ENCODE data around the gene CEP83. TPM values are rescaled to one million over a fixed set of nuclear protein-coding genes. Genes with fewer than 3 reads are reported as not detected.
"Not testable (repeated sequence)": the region's sequence is repeated elsewhere in the genome, so short reads cannot be mapped to it uniquely, and the experiment has no call there.

CEP83 gene
- total RNA-seq, 6 experiments from 2014 or later: 7.2 to 8.8 (median 7.8) TPM

DNA sequence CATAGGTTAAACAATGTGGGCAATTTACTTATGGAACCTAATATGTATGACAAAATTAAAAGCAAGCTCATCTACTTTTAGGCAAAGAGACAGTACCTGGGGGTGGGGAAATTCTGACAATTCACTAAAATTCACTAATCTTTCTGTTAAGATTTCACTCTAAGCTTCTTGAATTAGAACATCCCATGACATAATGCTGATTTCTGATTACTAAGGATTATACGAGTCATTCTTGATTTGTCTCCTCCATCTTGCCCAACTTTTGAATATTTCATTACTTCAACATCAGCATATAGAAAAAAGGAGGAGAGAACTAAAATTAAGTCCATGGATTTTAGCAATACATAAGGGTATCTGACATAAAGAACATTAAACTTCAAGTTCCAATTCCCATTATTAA is 2.4 kb downstream of the CEP83 start:
- Mint-ChIP-seq H3K27me3 (ENCODE audit: insufficient read depth) (no peaks in the 10 kb centered on the region), H3K9me3 (no peaks in the 10 kb centered on the region), H3K36me3 (ENCODE audit: low read depth) (peaks cover 17% of the 10 kb centered on the region), H3K27ac (no peak overlapping the region), H3K4me3 (0 out of 2 replicates have a peak overlapping the region, but pooled peaks have one; percentile 30), H3K4me1 (ENCODE audit: low read depth) (peaks cover 26% of the 10 kb centered on the region)
- DNase-seq: no peak
- TF ChIP-seq CTCF (IDR thresholded peaks at IDR 0.05): no peak

DNA sequence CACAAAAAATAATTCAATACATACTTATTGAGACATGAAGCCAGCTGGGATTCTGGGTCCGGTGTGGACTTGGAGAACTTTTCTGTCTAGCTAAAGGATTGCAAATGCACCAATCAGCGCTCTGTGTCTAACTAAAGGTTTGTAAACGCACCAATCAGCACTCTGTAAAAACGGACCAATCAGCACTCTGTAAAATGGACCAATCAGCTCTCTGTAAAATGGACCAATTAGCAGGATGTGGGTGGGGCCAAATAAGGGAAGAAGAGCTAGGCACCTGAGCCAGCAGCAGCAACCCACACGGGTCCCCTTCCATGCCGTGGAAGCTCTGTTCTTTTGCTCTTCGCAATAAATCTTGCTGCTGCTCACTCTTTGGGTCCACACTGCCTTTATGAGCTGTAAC is 5.3 kb downstream of the CEP83 start:
- H3K9me3 Mint-ChIP-seq; H3K4me3 Mint-ChIP-seq; H3K27ac Mint-ChIP-seq; DNase-seq; H3K27me3 Mint-ChIP-seq (ENCODE audit: insufficient read depth): not testable (repeated sequence)
- Mint-ChIP-seq H3K36me3 (ENCODE audit: low read depth) (peaks cover 17% of the 10 kb centered on the region), H3K4me1 (ENCODE audit: low read depth) (peaks cover 17% of the 10 kb centered on the region)

GRCh38 chr12:94445662-94446061 is 14.0 kb downstream of the CEP83 start:
- no peak for DNase-seq
- Mint-ChIP-seq H3K27me3 (ENCODE audit: insufficient read depth) (no peaks in the 10 kb centered on the region; the same call in 1 of the 2 replicates), H3K36me3 (ENCODE audit: low read depth) (0 out of 2 replicates have a peak, but pooled peaks cover 3% of the 10 kb centered on the region), H3K9me3 (peaks cover 10% of the 10 kb centered on the region; the same call in 1 of the 2 replicates), H3K4me3 (no peak overlapping the region), H3K4me1 (ENCODE audit: low read depth) (peaks cover 13% of the 10 kb centered on the region; the same call in 1 of the 2 replicates), H3K27ac (no peak overlapping the region)
- TF ChIP-seq CTCF (IDR thresholded peaks at IDR 0.05): no peak

DNA sequence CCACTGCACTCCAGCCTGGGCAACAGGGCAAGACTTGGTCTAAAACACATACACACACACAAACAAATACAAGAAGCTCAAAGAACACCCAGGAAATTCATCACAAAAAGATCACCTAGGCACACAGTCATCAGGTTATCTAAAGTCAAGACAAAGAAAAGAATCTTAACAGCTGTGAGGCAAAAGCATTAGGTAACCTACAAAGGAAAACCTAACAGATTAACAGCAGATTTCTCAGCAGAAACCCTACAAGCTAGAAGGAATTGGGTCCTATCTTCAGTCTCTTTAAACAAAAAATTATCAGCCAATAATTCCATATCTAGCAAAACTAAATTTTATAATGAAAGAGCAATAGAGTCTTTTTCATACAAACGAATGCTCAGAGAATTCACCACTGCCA is 22.4 kb downstream of the CEP83 start:
- Mint-ChIP-seq H3K27ac (no peak overlapping the region), H3K4me3 (no peak overlapping the region), H3K9me3 (peaks cover 4% of the 10 kb centered on the region; the same call in 1 of the 2 replicates), H3K36me3 (ENCODE audit: low read depth) (0 out of 2 replicates have a peak, but pooled peaks cover 6% of the 10 kb centered on the region), H3K4me1 (ENCODE audit: low read depth) (peaks cover 6% of the 10 kb centered on the region; the same call in 1 of the 2 replicates), H3K27me3 (ENCODE audit: insufficient read depth) (no peaks in the 10 kb centered on the region)
- no peak for TF ChIP-seq CTCF (IDR thresholded peaks at IDR 0.05)
- DNase-seq: no peak

DNA sequence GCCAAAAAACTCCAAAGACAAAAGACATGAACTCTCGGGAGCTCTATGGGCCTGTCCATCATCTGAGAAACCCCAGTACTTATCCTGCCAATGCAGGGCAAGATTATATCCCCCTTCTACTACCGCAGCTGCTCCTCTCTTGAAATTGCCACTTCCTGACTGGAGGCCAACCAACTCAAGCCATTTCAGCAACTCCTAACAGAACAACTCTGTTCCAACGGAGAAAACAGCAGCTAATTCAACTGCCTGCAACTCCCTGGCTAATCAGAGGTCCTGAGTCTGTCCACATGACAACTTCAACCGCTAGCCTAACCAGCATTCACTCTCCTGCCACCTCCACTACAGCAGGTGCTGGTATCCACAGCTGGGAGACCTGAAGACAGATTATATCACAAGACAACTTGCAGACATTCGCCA is 24.1 kb downstream of the CEP83 start:
- Mint-ChIP-seq H3K27me3 (ENCODE audit: insufficient read depth) (no peaks in the 10 kb centered on the region), H3K4me3 (no peak overlapping the region), H3K36me3 (ENCODE audit: low read depth) (peaks cover 10% of the 10 kb centered on the region), H3K9me3 (peaks cover 11% of the 10 kb centered on the region), H3K4me1 (ENCODE audit: low read depth) (peaks cover 6% of the 10 kb centered on the region; the same call in 1 of the 2 replicates), H3K27ac (no peak overlapping the region)
- no peak for DNase-seq
- TF ChIP-seq CTCF (IDR thresholded peaks at IDR 0.05): no peak

GRCh38 chr12:94434171-94434570 is 25.5 kb downstream of the CEP83 start:
- DNase-seq: no peak
- Mint-ChIP-seq H3K27ac (no peak overlapping the region), H3K36me3 (ENCODE audit: low read depth) (peaks cover 13% of the 10 kb centered on the region), H3K27me3 (ENCODE audit: insufficient read depth) (no peaks in the 10 kb centered on the region), H3K9me3 (peaks cover 15% of the 10 kb centered on the region), H3K4me1 (ENCODE audit: low read depth) (peaks cover 6% of the 10 kb centered on the region; the same call in 1 of the 2 replicates), H3K4me3 (no peak overlapping the region)
- peak; percentile 75 for TF ChIP-seq CTCF (IDR thresholded peaks at IDR 0.05)

Measured in HFFc6 (cell line).